GM21737 (cell line): ENCODE data around the gene LRIG2.
A peak's percentile ranks its signal among the peaks of the same experiment; 100 is the strongest.
"Not testable (repeated sequence)": the region's sequence is repeated elsewhere in the genome, so short reads cannot be mapped to it uniquely, and the experiment has no call there.

Experiments used
- ATAC-seq: cut with Tn5 transposase; IDR thresholded peaks from one replicate; pipeline ENCODE4 v1.9.1; 2021; ENCODE audit warnings: mild to moderate bottlenecking, moderate library complexity; ENCODE audit not compliant: unreplicated experiment

Gene LRIG2

GRCh38 chr1:113158743-113159142 is 85.7 kb downstream of the LRIG2 start:
- not testable (repeated sequence) for ATAC-seq

GRCh38 chr1:113166473-113166872 is 93.5 kb downstream of the LRIG2 start:
- no peak for ATAC-seq

- no peak for ATAC-seq
These were observed 95.9 kb downstream of the LRIG2 start for GRCh38 chr1:113168946-113169345.

DNA sequence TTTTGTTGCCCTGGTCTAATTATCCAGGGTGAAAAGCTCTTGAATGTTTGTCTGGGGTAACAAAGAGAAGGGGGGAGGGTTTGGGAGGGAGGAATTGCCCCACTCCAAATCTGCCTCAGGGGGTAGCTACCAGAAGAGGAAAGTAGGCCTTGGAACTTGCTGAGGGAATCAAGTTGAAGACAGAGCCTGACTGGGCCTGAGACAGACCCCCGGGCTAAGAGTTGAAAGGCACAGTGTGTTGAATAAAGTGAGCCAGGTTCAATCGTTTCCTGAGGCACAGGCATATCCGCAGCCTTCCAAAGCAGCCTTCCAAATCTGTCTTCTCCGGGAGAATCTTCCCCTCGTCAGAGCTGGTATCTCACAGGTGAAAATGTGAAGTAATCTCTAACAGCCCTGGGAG is 96.6 kb downstream of the LRIG2 start:
- no peak for ATAC-seq

GRCh38 chr1:113170519-113170918 is 97.5 kb downstream of the LRIG2 start:
- no peak for ATAC-seq

GRCh38 chr1:113178106-113178505 is 105.1 kb downstream of the LRIG2 start:
- peak; percentile 76 for ATAC-seq

DNA sequence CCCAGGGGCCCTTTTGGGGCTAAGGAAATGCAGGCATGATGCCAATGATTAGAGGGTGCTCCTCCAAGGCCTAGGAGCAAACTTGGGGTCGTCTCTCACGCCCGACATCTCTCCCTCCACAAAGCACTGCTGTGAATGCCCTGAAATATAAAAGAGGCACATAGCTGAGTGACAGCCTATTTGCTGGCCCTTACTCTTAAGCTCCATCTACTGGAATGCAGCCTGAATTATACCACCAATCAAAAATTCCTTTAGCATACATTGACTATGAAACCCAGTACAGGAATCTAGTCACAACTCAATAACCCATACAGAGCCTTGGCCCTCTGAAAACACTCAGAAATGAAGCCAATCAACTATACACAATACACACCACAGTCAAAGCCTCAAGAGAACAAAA is 105.5 kb downstream of the LRIG2 start:
- ATAC-seq, result no peak
